PC-9 (cell line): ENCODE measurements around the gene SLC39A1. TPM values are rescaled to one million over a fixed set of nuclear protein-coding genes. Genes with fewer than 3 reads are reported as not detected.

Experiments
- BruUV-seq: library from RNA; stranded (reverse); fragments of 400-500 nt; replicated peaks from 2 replicates; lab custom pipeline; 2021; lab: Mats Ljungman, UMichigan
- CTCF ChIA-PET: fragments of 300-600 bp; sonication (Branson Sonifier 250); formaldehyde crosslinking; loops from one replicate; lab custom pipeline; 2022; ENCODE audit warnings: antibody characterized with exemption; lab: Charles Lee
- POLR2A ChIA-PET: fragments of 300-600 bp; sonication (Branson Sonifier 250); formaldehyde crosslinking; loops from one replicate; lab custom pipeline; 2022; ENCODE audit warnings: antibody characterized with exemption; ENCODE audit not compliant: unreplicated experiment; lab: Charles Lee
- DNase-seq, 2 experiments: peaks; one replicate each; pipeline versions ENCODE4 v3.0.0 to v3.0.0-alpha.2; 2015 to 2022; ENCODE audit warnings: mixed read lengths in 1 of 2
- H2AFZ ChIP-seq: fragments of 200-600 bp; sonication (generic); 2 replicates; pipeline ENCODE4 v1.8.1; 2017; ENCODE audit warnings: antibody characterized with exemption
- H3F3A ChIP-seq: fragments of 200-600 bp; sonication (generic); 2 replicates; pipeline ENCODE4 v1.8.1; 2017; ENCODE audit warnings: antibody characterized with exemption, mild to moderate bottlenecking, low read depth; ENCODE audit not compliant: insufficient read depth
- H3K27ac ChIP-seq: fragments of 200-600 bp; sonication (generic); 2 replicates; pipeline ENCODE4 v1.6.1; 2016; ENCODE audit warnings: mixed run types
- H3K27me3 ChIP-seq: fragments of 200-600 bp; sonication (generic); 2 replicates; pipeline ENCODE4 v1.6.1; 2016; ENCODE audit warnings: low read depth, mixed run types; ENCODE audit not compliant: insufficient read depth
- H3K36me3 ChIP-seq: fragments of 200-600 bp; sonication (generic); 2 replicates; pipeline ENCODE4 v1.6.1; 2016; ENCODE audit warnings: low read depth, mixed run types
- H3K4me1 ChIP-seq: fragments of 200-600 bp; sonication (generic); replicated peaks from 2 replicates; pipeline ENCODE4 v1.6.1; 2016; ENCODE audit warnings: mixed run types; ENCODE audit not compliant: insufficient read depth
- H3K4me2 ChIP-seq: fragments of 200-600 bp; sonication (generic); 2 replicates; pipeline ENCODE4 v1.6.1; 2017; ENCODE audit warnings: mixed run types
- H3K4me3 ChIP-seq: fragments of 200-600 bp; sonication (generic); 2 replicates; pipeline ENCODE4 v1.6.1; 2016; ENCODE audit warnings: mixed run types
- H3K79me2 ChIP-seq: fragments of 200-600 bp; sonication (generic); 2 replicates; pipeline ENCODE4 v1.6.1; 2017; ENCODE audit warnings: low read depth, mixed run types
- H3K9me2 ChIP-seq: fragments of 200-600 bp; sonication (generic); 2 replicates; pipeline ENCODE4 v1.8.1; 2017; ENCODE audit warnings: mild to moderate bottlenecking; ENCODE audit not compliant: insufficient read depth
- H3K9me3 ChIP-seq: fragments of 200-600 bp; sonication (generic); 2 replicates; pipeline ENCODE4 v1.8.1; 2016; ENCODE audit warnings: low read depth; ENCODE audit not compliant: insufficient read depth
- H4K20me1 ChIP-seq: fragments of 200-600 bp; sonication (generic); 2 replicates; pipeline ENCODE4 v1.8.1; 2017; ENCODE audit not compliant: insufficient read depth
- EZH2 ChIP-seq: fragments of 200-600 bp; sonication (generic); IDR thresholded peaks from 2 replicates; pipeline ENCODE4 v1.8.0; 2017; ENCODE audit warnings: antibody characterized with exemption, low read depth
- intact Hi-C: fragments of 100-400 bp; cut with micrococcal nuclease; formaldehyde crosslinking; loops from one replicate; pipeline ENCODE4 v1.10.0; 2022; ENCODE audit not compliant: unreplicated experiment
- total RNA-seq: library from RNA; stranded (reverse); gene quantifications from 2 replicates; pipeline ENCODE4 v1.2.3, GENCODE V29; 2021
- TF ChIP-seq, protein P1 (sequence below): fragments of 200-600 bp; sonication (generic); conservative IDR thresholded peaks from 2 replicates; pipeline ENCODE4 v1.6.1; 2017; ENCODE audit warnings: mixed run types, antibody characterized with exemption, mild to moderate bottlenecking, moderate library complexity

The SLC39A1 gene
- total RNA-seq, 1 experiment from 2014 or later, result 141 TPM

DNA sequence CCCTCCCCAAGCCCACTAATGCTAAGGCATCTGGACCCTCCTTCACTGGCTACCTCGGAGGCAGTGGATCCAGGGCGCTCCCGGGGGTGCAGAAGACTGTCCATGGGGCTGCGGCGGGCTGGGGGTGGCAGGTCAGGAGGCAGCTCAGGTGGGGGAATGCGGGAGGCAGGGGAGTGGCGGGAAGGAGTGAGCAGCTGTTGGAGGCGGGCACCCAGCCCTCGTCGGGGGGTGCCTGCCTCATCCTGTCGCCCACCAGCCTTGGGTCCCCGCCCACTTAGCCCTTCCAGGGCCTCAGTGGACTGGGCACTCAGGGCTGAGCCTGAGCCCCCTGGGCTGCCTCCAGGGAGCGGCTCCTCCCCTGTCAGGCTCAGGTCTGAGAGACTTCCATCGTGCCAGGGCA is 29.9 kb downstream of the SLC39A1 start:
- Histone ChIP-seq H3K9me2 (no peaks in the 10 kb centered on the region), H3F3A (0 out of 2 replicates have a peak, but pooled peaks cover 2% of the 10 kb centered on the region), H3K9me3 (no peaks in the 10 kb centered on the region), H3K4me3 (no peak overlapping the region), H3K36me3 (no peaks in the 10 kb centered on the region), H4K20me1 (no peaks in the 10 kb centered on the region), H3K4me2 (no peak overlapping the region), H3K79me2 (no peaks in the 10 kb centered on the region), H2AFZ (no peak overlapping the region), H3K4me1 (no peaks in the 10 kb centered on the region), H3K27me3 (no peaks in the 10 kb centered on the region), H3K27ac (no peak overlapping the region)
- no peak for DNase-seq
- no peak for TF ChIP-seq EZH2
- intact Hi-C loops, result no loop called here
- ChIA-PET POLR2A (no interaction called here), CTCF (no interaction called here)
- no TSS peak for BruUV-seq

DNA sequence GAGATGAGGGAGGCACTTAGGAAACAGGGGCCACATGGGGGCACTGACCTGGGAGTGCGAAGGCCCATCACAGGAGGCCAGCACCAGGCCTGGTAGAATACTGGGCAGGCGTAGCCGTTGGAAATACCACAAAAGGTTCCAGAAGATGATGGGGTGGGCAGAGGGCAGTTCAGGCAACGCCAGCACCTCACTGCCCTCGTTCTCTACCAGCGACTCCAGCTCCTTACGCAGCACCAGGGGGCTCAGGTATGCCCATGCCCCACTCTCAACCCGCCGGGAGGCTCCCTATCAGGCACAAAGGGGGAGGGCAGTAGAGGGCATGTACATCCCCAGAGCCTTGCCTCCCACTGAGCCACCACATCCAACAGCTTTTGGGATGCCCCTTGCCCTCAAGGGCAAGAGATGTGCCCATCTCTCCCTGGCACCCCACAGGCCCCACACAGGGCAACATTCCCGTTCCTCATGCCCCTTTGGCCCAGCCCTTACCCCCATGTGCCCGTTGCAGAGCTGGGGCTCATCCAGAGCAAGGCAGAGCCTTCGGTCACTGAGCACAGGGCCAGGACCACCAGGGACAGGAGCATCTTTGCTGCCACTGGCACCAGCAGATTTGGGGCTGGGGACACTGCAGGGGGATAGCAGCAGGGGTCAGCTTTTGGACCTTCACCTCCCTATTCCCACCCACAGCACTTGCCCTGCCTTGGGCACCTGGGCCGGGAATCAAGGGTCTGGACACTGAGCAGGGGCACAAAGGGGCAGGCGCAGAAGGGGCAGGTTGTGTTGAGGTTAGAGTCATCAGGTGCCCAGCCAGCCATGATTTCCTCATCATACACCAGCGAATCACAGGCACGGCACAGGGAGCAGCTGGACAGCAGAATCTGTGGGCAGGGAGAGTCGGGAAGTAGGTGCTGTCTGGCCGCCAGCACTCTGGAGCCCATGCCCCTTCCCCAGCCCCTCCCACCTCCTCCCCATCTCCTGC is 30.9 kb downstream of the SLC39A1 start:
- Histone ChIP-seq H3K4me2 (no peak overlapping the region), H3K79me2 (no peaks in the 10 kb centered on the region), H3K9me2 (no peaks in the 10 kb centered on the region), H3K27ac (no peak overlapping the region), H3K27me3 (no peaks in the 10 kb centered on the region), H2AFZ (no peak overlapping the region), H3K4me1 (no peaks in the 10 kb centered on the region), H3K4me3 (no peak overlapping the region), H4K20me1 (no peaks in the 10 kb centered on the region), H3K36me3 (no peaks in the 10 kb centered on the region), H3K9me3 (no peaks in the 10 kb centered on the region), H3F3A (0 out of 2 replicates have a peak, but pooled peaks cover 2% of the 10 kb centered on the region)
- intact Hi-C loops, result no loop called here
- no TSS peak for BruUV-seq
- no peak for DNase-seq
- ChIA-PET POLR2A (no interaction called here), CTCF (interaction anchor here (0.5 to 0.7 kb wide), 2 partner anchors 8 to 362 kb away, joined by 6 to 12 read pairs; no protein-coding TSS in a partner anchor)
- TF ChIP-seq, protein P1, sequence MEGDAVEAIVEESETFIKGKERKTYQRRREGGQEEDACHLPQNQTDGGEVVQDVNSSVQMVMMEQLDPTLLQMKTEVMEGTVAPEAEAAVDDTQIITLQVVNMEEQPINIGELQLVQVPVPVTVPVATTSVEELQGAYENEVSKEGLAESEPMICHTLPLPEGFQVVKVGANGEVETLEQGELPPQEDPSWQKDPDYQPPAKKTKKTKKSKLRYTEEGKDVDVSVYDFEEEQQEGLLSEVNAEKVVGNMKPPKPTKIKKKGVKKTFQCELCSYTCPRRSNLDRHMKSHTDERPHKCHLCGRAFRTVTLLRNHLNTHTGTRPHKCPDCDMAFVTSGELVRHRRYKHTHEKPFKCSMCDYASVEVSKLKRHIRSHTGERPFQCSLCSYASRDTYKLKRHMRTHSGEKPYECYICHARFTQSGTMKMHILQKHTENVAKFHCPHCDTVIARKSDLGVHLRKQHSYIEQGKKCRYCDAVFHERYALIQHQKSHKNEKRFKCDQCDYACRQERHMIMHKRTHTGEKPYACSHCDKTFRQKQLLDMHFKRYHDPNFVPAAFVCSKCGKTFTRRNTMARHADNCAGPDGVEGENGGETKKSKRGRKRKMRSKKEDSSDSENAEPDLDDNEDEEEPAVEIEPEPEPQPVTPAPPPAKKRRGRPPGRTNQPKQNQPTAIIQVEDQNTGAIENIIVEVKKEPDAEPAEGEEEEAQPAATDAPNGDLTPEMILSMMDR, result no peak
- no peak for TF ChIP-seq EZH2

DNA sequence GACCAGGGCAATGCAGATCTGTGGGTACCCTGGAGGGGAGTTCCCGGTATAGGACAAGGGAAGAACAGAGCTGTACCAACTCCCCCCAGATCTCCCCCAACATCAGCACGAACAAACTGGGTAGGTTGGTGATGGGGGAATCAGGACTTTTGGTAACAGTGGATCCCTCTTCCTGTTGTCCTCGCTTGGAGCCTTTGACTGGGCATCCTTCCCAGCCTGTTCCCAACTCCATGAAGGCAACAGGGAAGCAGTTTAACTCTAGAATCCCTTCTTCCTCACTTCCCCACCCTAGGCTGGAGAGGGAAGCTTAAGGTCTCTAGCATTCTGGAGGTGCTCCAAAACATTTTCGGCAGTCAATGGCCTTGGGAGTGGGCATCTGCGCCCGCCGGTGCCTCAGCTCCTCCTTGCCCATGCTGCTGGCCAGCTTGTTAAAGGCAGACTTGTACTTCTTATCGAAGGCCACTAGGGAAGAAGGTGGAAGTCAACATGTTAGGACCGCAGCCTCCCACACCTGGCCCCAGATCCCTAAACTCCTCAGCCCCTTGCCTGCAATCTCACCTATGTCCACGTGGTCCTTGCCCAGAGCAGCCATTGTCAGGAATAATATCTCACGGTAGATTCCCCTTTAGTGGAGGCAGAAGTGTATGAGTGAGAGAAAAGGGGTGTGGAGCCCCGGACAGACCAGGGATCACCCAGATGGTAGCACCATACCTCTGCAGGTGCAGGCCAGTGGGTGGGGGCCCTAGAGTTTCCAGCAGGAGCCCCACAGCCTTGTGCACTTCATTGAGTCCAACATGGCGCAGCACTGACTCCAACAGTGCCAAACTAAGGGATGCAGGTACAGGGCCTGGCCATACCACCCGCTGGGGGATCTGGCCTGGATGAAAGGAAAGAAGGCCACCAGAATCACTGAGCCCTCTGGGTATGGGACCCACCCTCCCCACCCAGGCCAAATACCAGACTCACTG is 33.1 kb downstream of the SLC39A1 start:
- BruUV-seq, result no TSS peak
- no peaks in the 10 kb centered on the region for H3K9me3 ChIP-seq
- TF ChIP-seq, protein P1, result no peak
- no peak for TF ChIP-seq EZH2
- POLR2A ChIA-PET, result interaction anchor here (0.6 kb wide), 1 partner anchor 177 kb away, joined by 14 read pairs; no protein-coding TSS in a partner anchor
- CTCF ChIA-PET, result interaction anchor here (0.5 to 0.7 kb wide), 2 partner anchors 85 to 154 kb away, joined by 3 to 4 read pairs; no protein-coding TSS in a partner anchor
- H3K79me2 ChIP-seq, result no peaks in the 10 kb centered on the region
- H3F3A ChIP-seq, result 0 out of 2 replicates have a peak, but pooled peaks cover 2% of the 10 kb centered on the region
- no peak for DNase-seq
- H3K27ac ChIP-seq, result no peak overlapping the region
- no peaks in the 10 kb centered on the region for H3K4me1 ChIP-seq
- no peaks in the 10 kb centered on the region for H3K36me3 ChIP-seq
- H3K4me2 ChIP-seq, result no peak overlapping the region
- H2AFZ ChIP-seq, result no peak overlapping the region
- no peak overlapping the region for H3K4me3 ChIP-seq
- H4K20me1 ChIP-seq, result no peaks in the 10 kb centered on the region
- no peaks in the 10 kb centered on the region for H3K9me2 ChIP-seq
- no peaks in the 10 kb centered on the region for H3K27me3 ChIP-seq
- intact Hi-C loops, result loop anchor here (10.0 kb wide), 1 partner anchor 125 kb away; no protein-coding TSS in a partner anchor
